RWPE2 (cell line): Measurements from ENCODE around the gene PCBP3.

ENCODE experiments used
- ATAC-seq: fragments of 200-7000 bp; cut with Tn5 transposase; 3 replicates; pipeline ENCODE4 v1.9.1; 2021; ENCODE audit warnings: low read depth
- DNase-seq: peaks from one replicate; pipeline ENCODE4 v3.0.0-alpha.2; 2020; ENCODE audit warnings: low spot score
- H3K27ac ChIP-seq: fragments of 450-650 bp; 2 replicates; pipeline ENCODE4 v1.5.1; 2017; ENCODE audit warnings: mild to moderate bottlenecking; ENCODE audit not compliant: poor library complexity, severe bottlenecking
- H3K27me3 ChIP-seq: fragments of 250-450 bp; sonication (Bioruptor Pico); 2 replicates; pipeline ENCODE4 v1.5.1; 2021; ENCODE audit warnings: mild to moderate bottlenecking, moderate library complexity; ENCODE audit not compliant: insufficient read depth, poor library complexity, severe bottlenecking
- H3K36me3 ChIP-seq: fragments of 250-450 bp; sonication (Bioruptor Pico); 2 replicates; pipeline ENCODE4 v1.5.1; 2020; ENCODE audit warnings: low read depth, mild to moderate bottlenecking, moderate library complexity
- H3K4me1 ChIP-seq: fragments of 250-450 bp; sonication (Bioruptor Pico); 2 replicates; pipeline ENCODE4 v1.5.1; 2021; ENCODE audit warnings: mild to moderate bottlenecking, moderate library complexity; ENCODE audit not compliant: insufficient read depth, poor library complexity, severe bottlenecking
- H3K4me3 ChIP-seq: fragments of 250-450 bp; sonication (Bioruptor Pico); 2 replicates; pipeline ENCODE4 v1.5.1; 2021; ENCODE audit warnings: mild to moderate bottlenecking, moderate library complexity; ENCODE audit not compliant: severe bottlenecking
- H3K9me3 ChIP-seq: fragments of 250-450 bp; sonication (Bioruptor Pico); 2 replicates; pipeline ENCODE4 v1.5.1; 2021; ENCODE audit warnings: mild to moderate bottlenecking, moderate library complexity; ENCODE audit not compliant: severe bottlenecking
- TF ChIP-seq, protein P1 (sequence below): fragments of 450-650 bp; IDR thresholded peaks from one replicate; pipeline ENCODE4 v1.5.1; 2017; ENCODE audit warnings: mild to moderate bottlenecking, moderate library complexity; ENCODE audit not compliant: poor library complexity, severe bottlenecking

The PCBP3 gene

DNA sequence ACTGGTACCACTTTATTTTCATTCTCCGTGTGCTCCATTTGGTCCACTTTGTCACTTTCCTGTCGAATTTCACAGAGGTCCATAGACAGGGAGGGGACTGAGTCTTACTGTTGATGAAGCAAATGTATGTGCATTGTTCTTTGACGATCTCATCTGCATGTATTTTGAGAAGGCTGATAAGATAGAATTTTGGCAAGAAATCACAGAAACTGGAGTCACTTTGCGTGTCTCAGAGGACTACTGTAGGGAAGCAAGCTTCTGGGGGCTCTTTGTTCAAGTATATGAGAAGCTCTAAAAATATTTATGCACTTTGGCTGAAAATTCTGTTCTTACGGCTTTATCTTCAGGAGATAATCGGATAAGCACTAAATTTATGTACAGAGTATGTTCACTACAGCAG, 78.1 kb downstream of the PCBP3 start:
- H3K4me1 ChIP-seq: no peaks in the 10 kb centered on the region
- ATAC-seq: no peak
- H3K27me3 ChIP-seq: peaks cover 12% of the 10 kb centered on the region
- H3K36me3 ChIP-seq: no peaks in the 10 kb centered on the region
- no peaks in the 10 kb centered on the region for H3K9me3 ChIP-seq
- TF ChIP-seq, protein P1, sequence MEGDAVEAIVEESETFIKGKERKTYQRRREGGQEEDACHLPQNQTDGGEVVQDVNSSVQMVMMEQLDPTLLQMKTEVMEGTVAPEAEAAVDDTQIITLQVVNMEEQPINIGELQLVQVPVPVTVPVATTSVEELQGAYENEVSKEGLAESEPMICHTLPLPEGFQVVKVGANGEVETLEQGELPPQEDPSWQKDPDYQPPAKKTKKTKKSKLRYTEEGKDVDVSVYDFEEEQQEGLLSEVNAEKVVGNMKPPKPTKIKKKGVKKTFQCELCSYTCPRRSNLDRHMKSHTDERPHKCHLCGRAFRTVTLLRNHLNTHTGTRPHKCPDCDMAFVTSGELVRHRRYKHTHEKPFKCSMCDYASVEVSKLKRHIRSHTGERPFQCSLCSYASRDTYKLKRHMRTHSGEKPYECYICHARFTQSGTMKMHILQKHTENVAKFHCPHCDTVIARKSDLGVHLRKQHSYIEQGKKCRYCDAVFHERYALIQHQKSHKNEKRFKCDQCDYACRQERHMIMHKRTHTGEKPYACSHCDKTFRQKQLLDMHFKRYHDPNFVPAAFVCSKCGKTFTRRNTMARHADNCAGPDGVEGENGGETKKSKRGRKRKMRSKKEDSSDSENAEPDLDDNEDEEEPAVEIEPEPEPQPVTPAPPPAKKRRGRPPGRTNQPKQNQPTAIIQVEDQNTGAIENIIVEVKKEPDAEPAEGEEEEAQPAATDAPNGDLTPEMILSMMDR: no peak
- no peak overlapping the region for H3K4me3 ChIP-seq
- no peak overlapping the region for H3K27ac ChIP-seq
- no peak for DNase-seq

DNA sequence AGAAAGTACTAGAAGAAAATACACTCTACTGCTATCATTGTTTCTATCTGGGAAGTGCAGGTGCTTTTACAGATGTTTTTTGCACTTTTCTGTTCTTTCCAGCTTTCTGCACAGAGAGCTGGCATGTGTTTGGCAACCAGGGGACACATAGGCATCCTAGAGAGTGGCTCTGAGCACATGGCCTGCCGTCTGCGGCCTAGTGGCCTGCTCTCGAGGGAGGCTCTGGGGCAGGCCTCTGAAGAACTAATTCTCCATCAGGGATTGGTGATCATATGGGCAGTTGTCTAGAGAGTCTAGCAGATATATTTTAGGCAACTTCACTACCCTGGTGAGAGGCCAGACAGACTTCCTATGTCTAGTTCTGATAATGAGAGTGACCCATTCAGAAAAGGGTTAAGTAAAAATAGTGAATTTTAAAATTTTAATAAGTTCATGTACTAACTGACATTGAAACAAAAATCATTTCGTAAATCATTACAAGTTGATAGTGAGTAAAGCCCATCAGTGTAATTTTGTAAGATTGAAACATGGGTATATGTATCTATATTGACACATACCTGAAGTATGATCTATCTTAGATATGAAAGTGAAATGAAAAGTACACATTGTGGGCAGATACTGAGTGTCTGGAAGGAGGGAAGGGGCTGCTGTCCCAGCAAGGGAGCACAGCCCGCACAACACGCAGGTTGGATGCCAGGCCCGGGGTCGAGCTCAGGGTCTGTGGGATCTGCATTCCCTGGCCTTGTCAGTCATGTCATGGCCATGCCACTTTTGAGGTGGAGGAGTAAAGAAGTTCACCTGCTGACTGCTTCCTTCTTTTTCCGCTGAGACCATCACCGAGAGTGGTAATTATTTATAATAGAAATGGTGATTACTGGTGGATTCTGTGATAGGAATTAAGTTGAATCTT, 79.8 kb downstream of the PCBP3 start:
- Histone ChIP-seq H3K27me3 (peaks cover 5% of the 10 kb centered on the region), H3K4me1 (no peaks in the 10 kb centered on the region), H3K9me3 (no peaks in the 10 kb centered on the region), H3K27ac (no peak overlapping the region), H3K36me3 (no peaks in the 10 kb centered on the region), H3K4me3 (no peak overlapping the region)
- no peak for ATAC-seq
- TF ChIP-seq, protein P1: no peak
- DNase-seq: no peak

DNA sequence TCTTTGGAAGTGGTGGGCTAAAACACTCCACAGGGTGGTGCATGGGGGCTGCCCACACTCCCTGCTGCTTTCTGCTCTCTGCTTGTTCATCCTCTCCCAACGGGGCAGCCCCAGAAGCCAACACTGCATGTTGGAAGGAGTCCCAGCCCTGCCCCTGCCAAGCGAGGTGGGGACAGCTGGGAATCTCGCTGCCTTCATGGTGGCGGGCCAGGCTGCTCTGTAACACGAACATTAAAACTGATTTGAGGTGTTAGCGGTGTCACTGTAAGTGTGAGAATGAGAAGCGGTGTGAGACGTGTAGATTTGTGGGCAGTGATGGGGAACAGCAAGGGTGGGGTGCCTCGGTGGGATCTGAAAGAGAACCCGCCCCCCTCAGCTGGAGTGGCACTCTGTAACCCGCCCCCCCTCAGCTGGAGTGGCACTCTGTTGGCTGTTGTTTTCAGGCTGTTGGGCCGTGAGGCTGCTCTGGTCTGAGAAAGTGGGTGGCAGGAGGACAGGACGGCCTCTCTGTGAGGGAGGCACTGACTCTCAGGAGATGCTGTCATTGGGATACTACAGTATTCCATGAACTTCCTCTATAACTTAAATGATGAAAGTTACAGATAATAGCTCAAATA, 80.9 kb downstream of the PCBP3 start:
- Histone ChIP-seq H3K4me1 (no peaks in the 10 kb centered on the region), H3K27ac (no peak overlapping the region), H3K9me3 (no peaks in the 10 kb centered on the region), H3K36me3 (no peaks in the 10 kb centered on the region), H3K4me3 (no peak overlapping the region), H3K27me3 (peaks cover 2% of the 10 kb centered on the region)
- DNase-seq (no peak), ATAC-seq (no peak)
- TF ChIP-seq, protein P1: no peak

DNA sequence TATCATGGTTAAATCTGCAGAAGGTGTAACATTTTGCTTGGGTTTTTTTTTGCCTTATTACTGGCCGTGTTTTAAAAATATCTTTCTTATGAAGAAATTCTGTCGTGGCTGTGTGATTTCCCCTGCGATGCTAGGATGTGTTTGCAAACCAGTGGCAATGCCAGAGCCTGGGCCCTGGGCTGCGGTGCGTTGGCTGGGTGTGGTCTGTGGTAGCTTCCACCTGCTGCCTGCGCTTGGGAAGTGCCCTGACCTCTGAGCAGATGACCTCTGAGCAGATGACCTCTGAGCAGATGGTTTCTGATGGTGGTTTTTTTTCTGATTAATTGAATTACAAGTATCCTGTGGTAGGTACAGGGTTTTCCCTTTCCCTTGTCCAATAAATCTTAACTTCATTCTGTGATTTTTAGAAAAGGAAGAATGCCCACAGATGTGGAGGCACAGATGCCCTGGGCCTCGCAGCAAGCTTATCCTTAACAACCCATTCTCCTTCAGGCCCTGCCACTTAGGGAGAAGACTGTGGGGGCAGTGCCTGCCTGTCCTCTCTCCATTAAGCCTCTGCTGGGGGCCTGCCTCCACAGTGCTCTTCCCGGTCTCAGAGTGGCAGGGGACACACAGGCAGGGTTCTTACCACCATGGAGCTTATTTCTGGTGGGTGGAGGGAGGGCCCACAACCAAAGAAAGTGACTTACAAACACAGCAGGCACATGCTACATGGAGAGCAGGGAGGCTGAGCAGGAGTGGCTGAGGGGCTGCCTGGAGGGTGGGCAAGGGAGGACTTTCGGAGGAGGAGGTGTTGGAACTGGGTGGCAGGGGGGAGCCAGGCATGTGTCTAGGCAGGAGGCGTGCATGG, 81.7 kb downstream of the PCBP3 start:
- TF ChIP-seq, protein P1: no peak
- Histone ChIP-seq H3K27me3 (peaks cover 3% of the 10 kb centered on the region), H3K4me3 (no peak overlapping the region), H3K36me3 (no peaks in the 10 kb centered on the region), H3K9me3 (no peaks in the 10 kb centered on the region), H3K4me1 (no peaks in the 10 kb centered on the region), H3K27ac (no peak overlapping the region)
- DNase-seq (no peak), ATAC-seq (no peak)
